Esophagus (tissue), 2 donors: ENCODE results near the gene FLNB. TPM values are rescaled to one million over a fixed set of nuclear protein-coding genes. Genes with fewer than 3 reads are reported as not detected.
A peak's percentile ranks its signal among the peaks of the same experiment; 100 is the strongest.
"Not testable (repeated sequence)": the region's sequence is repeated elsewhere in the genome, so short reads cannot be mapped to it uniquely, and the experiment has no call there.

Source experiments
- H3K27ac ChIP-seq, 2 donors: one replicate each; pipeline ENCODE4 v1.5.1; 2013; ENCODE audit warnings: low read depth in 2 of 2, mild to moderate bottlenecking in 2 of 2, inconsistent platforms in 1 of 2, low read length in 1 of 2, moderate library complexity in 1 of 2
- H3K27me3 ChIP-seq, 2 donors: one replicate each; pipeline ENCODE4 v1.6.1; 2013; ENCODE audit warnings: low read length in 2 of 2, control low read depth in 1 of 2, mild to moderate bottlenecking in 1 of 2; ENCODE audit not compliant: insufficient read depth in 2 of 2, control insufficient read depth in 1 of 2
- H3K36me3 ChIP-seq, 2 donors: one replicate each; pipeline ENCODE4 v1.6.1; 2013; ENCODE audit warnings: low read length in 1 of 2; ENCODE audit not compliant: control insufficient read depth in 2 of 2, insufficient read depth in 2 of 2
- H3K4me1 ChIP-seq, 2 donors: one replicate each; pipeline ENCODE4 v1.6.1; 2013; ENCODE audit warnings: low read length in 1 of 2; ENCODE audit not compliant: control insufficient read depth in 2 of 2, insufficient read depth in 2 of 2
- H3K4me3 ChIP-seq, 2 donors: one replicate each; pipeline ENCODE4 v1.5.1; 2013; ENCODE audit warnings: low read length in 2 of 2, mild to moderate bottlenecking in 2 of 2, low read depth in 1 of 2, moderate library complexity in 1 of 2
- H3K9me3 ChIP-seq, 2 donors: one replicate each; pipeline ENCODE4 v1.6.1; 2013; ENCODE audit warnings: mild to moderate bottlenecking in 2 of 2, low read depth in 1 of 2, low read length in 1 of 2, moderate library complexity in 1 of 2; ENCODE audit not compliant: control insufficient read depth in 2 of 2, insufficient read depth in 1 of 2
- WGBS, 2 donors: extraction: QIAGEN DNeasy Blood & Tissue Kit; methylation state at CpG; one replicate each; pipeline ENCODE4 v1.1.7; 2013; 5-methylcytosine and 5-hydroxymethylcytosine counted together
- polyA plus RNA-seq, 2 donors: library from polyadenylated mRNA; stranded (reverse); fragments of 200-250 nt; gene quantifications; one replicate each; pipeline ENCODE4 v1.2.3, GENCODE V29; 2013
- donor health status: healthy with polysubstance abuse.
- donor health status: Bipolar disorder and iron deficiency.

The FLNB gene
- polyA plus RNA-seq, 2 donors, result 50.8 to 52.5 TPM

GRCh38 chr3:58047826-58048225 lies 39.6 kb downstream of the FLNB start:
- Histone ChIP-seq H3K4me1 (peaks cover 5 to 19% of the 10 kb centered on the region in 2 donors), H3K27ac (peak overlapping the region; percentile 58 to 59), H3K27me3 (no peaks in the 10 kb centered on the region), H3K4me3 (no peak overlapping the region), H3K36me3 (no peaks in the 10 kb centered on the region), H3K9me3 (no peaks in the 10 kb centered on the region)
- WGBS, 2 donors, result 75 to 82% methylated on average over 5 of the region's 5 CpGs

DNA sequence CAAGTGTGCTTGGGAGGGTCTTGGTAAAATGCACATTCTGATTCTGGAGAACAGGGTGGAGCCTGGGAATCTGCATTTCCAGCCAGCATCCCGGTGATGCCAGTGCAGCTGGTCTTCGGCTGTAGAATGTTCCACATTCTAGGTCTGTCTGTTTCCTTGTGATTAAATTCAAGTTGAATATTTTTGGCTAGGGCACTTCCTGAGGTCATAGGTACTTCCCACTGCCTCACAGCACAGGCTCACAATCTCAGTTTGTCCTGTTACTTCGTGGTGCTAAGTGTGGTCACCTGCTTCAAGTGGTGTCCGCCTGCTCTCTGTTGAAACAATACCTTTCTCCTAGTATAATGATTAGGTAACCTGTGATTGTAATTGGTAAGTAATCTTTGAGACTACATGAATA lies 40.1 kb downstream of the FLNB start:
- Histone ChIP-seq H3K27ac (peak overlapping the region; percentile 58 to 59), H3K4me3 (no peak overlapping the region), H3K36me3 (no peaks in the 10 kb centered on the region), H3K27me3 (no peaks in the 10 kb centered on the region), H3K9me3 (no peaks in the 10 kb centered on the region), H3K4me1 (peaks cover 5 to 19% of the 10 kb centered on the region in 2 donors)
- 49 to 57% methylated on average over 4 of the region's 4 CpGs for WGBS, 2 donors

GRCh38 chr3:58049143-58049785 lies 41.0 kb downstream of the FLNB start:
- H3K27ac ChIP-seq, result peak overlapping the region; percentile 94
- no peaks in the 10 kb centered on the region for H3K36me3 ChIP-seq
- WGBS, 2 donors, result 34 to 45% methylated on average over 10 of the region's 10 CpGs
- no peak overlapping the region for H3K4me3 ChIP-seq
- H3K27me3 ChIP-seq, result no peaks in the 10 kb centered on the region
- H3K4me1 ChIP-seq, result peaks cover 5 to 19% of the 10 kb centered on the region in 2 donors
- no peaks in the 10 kb centered on the region for H3K9me3 ChIP-seq

GRCh38 chr3:58051196-58051595 lies 43.0 kb downstream of the FLNB start:
- H3K27ac ChIP-seq, result peak overlapping the region; percentile 75 to 83
- no peaks in the 10 kb centered on the region for H3K9me3 ChIP-seq
- no peaks in the 10 kb centered on the region for H3K27me3 ChIP-seq
- no peaks in the 10 kb centered on the region for H3K36me3 ChIP-seq
- no peak overlapping the region for H3K4me3 ChIP-seq
- WGBS, 2 donors, result 43 to 57% methylated on average over 9 of the region's 9 CpGs
- H3K4me1 ChIP-seq, result peaks cover 3 to 15% of the 10 kb centered on the region in 2 donors

DNA sequence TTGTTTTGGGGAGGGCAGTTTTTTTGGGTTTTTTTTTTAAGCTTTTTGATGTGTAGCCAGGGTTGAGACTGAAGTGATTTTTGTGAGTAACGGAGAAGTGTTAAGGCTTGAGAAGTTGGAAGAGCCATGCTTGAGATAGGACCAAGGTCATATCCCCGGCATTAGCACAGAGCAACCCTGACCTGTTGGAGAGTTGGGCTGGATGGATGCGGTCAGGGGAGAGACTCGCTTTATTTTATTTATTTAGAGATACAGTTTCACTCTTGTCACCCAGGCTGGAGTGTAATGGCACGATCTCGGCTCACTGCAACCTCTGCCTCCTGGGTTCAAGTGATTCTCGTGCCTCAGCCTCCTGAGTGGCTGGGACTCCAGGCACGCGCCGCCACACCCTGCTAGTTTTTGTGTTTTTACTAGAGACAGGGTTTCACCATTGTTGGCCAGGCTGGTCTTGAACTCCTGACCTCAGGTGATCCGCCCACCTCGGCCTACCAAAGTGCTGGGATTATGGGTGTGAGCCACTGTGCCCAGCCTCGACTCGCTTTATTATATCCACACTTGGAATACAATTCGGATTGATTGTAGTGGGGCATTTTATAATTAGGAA lies 43.5 kb downstream of the FLNB start:
- not testable (repeated sequence) for H3K9me3 ChIP-seq, H3K27me3 ChIP-seq, H3K36me3 ChIP-seq, H3K4me3 ChIP-seq
- 65 to 68% methylated on average over 15 of the region's 15 CpGs for WGBS, 2 donors
- peaks cover 3 to 15% of the 10 kb centered on the region in 2 donors for H3K4me1 ChIP-seq
- peak overlapping the region; percentile 83 to 97 for H3K27ac ChIP-seq

DNA sequence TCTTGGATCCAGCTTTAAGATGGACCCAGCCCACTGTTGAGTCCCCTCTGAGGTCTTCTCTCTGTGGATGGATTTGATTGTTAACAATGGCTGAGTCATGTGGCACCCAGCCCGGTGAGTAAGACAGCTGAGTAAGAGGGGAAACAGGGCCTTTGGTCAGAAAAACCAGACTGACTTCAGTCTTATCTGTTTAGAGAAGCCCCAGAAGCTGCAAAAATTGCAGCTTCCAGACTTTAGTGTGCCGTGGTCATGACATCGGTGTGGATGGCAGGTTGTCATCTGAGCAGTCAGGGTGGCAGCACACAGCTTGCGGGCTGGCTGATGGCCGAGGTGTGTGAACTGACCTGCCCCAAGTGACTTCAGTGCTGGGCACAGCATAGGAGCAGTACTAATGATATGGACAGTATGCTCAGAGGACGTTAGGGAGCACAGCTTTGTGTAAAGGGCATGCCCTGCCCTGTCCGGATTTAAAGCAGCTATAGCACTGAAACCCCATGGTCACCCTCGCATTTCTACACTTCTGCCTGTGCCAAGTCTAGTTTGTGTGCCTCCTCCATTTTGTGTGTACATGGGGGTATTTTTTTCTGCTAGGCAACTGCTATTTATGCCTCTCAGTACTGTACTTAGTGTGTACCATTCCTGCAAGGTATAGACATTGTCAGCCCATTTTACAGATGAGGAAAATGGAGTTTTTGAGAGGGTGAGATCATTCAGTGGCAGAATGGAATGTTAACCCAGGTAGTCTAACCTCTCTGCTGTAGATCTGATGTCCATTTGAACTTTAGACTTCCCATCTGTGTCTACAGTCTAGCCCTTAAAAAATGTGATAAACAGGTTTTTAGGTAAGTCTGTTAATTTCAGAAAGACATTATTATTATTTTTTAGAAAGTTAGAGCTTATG lies 44.4 kb downstream of the FLNB start:
- Histone ChIP-seq H3K36me3 (no peaks in the 10 kb centered on the region), H3K27me3 (no peaks in the 10 kb centered on the region), H3K27ac (peak overlapping the region; percentile 83 to 97), H3K4me3 (no peak overlapping the region), H3K4me1 (peaks cover 3 to 15% of the 10 kb centered on the region in 2 donors), H3K9me3 (no peaks in the 10 kb centered on the region)
- WGBS, 2 donors, result 25 to 33% methylated on average over 8 of the region's 8 CpGs

DNA sequence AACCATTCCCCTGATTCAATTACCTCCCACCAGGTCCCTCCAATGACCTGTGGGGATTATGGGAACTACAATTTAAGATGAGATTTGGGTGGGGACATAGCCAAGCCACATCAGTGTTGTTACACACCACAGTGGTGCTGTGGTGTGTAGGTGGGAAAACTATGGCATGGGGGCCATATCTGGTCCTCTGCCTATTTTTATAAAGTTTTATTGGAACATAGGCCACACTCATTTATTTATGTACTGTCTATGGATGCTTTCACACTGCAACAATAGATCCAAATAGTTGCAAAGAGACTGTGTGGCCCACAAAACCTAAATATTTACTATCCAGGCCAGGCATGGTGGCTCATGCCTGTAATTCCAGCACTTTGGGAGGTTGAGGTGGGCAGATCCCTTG lies 46.4 kb downstream of the FLNB start:
- H3K9me3 ChIP-seq, result no peaks in the 10 kb centered on the region
- no peaks in the 10 kb centered on the region for H3K27me3 ChIP-seq
- H3K4me3 ChIP-seq, result no peak overlapping the region
- H3K36me3 ChIP-seq, result no peaks in the 10 kb centered on the region
- peaks cover 3 to 13% of the 10 kb centered on the region in 2 donors for H3K4me1 ChIP-seq
- H3K27ac ChIP-seq, result no peak overlapping the region

DNA sequence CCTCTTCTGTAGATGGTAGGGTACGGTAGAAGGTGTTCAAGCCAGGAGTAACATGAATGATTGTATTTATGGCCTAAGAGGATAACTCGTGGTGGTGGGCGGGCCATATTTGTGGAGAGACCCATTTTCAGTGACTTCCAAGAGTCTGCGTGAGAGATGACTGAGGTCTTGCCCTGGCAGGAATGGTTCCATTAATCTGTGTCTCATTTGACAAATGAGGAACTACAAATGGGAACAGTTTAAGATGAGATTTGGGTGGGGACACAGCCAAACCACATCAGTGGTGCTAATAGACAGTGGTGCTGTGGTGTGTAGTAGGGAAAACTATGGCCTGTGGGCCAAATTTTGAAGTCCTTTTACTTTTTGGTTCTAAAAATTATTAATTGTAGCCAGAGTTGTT lies 47.1 kb downstream of the FLNB start:
- no peaks in the 10 kb centered on the region for H3K27me3 ChIP-seq
- H3K36me3 ChIP-seq, result no peaks in the 10 kb centered on the region
- WGBS, 2 donors, result 73 to 80% methylated on average over 4 of the region's 4 CpGs
- no peak overlapping the region for H3K4me3 ChIP-seq
- H3K27ac ChIP-seq, result no peak overlapping the region
- no peaks in the 10 kb centered on the region for H3K9me3 ChIP-seq
- peaks cover 3 to 14% of the 10 kb centered on the region in 2 donors for H3K4me1 ChIP-seq

DNA sequence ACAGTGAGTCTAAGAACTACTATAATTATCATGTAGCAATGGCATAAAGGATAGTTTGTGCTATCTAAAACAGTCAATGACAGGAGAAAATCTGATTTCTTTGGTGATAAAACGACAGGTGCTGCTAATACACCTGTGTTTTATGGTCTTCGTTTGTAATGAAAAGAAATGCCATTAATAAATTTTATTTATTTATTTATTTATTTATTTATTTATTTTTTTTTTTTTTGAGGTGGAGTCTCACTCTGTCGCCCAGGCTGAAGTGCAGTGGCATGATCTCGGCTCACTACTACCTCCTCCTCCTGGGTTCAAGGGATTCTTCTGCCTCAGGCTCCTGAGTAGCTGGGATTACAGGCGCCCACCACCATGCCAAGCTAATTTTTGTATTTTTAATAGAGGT lies 47.7 kb downstream of the FLNB start:
- not testable (repeated sequence) for H3K4me3 ChIP-seq, H3K9me3 ChIP-seq, H3K27ac ChIP-seq, H3K4me1 ChIP-seq, H3K27me3 ChIP-seq, H3K36me3 ChIP-seq
- 86 to 94% methylated on average over 5 of the region's 5 CpGs for WGBS, 2 donors
